ENCODE data around the gene INPP4B.
A peak's percentile ranks its signal among the peaks of the same experiment; 100 is the strongest.

Gene INPP4B

DNA sequence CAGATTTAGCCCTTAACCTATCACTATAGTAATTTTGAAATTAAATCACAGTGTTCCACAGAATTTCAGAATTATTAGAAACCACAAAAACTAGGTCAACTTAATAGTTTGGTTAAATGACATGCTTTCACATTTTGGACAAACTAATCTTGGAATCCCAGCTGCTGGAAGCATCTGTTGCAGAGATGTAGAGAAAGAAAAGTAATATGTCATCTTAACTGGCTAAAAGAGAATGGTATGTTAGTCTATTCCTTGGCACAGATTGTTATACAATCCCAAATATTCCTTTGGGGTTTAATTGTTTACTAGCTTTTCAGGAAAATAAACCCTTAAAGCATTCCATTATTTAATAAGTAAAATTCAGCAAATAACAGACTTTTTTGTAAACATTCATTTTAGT, 689.8 kb downstream of the INPP4B start:
- no peaks in the 10 kb centered on the region for H3K9me3 Mint-ChIP-seq
- no peak overlapping the region for H3K4me3 Mint-ChIP-seq
- no peaks in the 10 kb centered on the region for H3K36me3 Mint-ChIP-seq
- DNase-seq (no peak), ATAC-seq (replicated peaks) (no peak)
- H3K27me3 Mint-ChIP-seq, result no peaks in the 10 kb centered on the region
- no peaks in the 10 kb centered on the region for H3K4me1 Mint-ChIP-seq
- H3K27ac Mint-ChIP-seq, result no peak overlapping the region

DNA sequence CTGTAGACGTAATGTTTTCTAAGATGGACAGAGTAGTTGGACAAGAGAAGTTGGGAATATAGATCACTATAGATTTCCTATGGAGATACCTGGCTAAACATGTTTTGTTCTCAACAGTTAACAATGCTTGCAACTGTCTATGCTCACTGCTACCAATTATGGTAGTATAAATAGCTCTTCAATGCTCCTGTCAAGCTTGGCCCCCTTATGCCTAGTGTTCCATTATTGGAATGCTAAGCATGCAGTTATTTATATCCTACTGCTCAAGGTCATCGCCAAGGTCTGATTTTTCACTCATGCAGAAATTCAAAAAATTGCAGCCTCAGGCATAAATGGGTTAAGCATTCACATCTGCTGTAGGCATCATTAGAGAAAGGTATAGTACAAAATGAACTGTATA, 690.8 kb downstream of the INPP4B start:
- DNase-seq (no peak), ATAC-seq (replicated peaks) (no peak)
- no peaks in the 10 kb centered on the region for H3K4me1 Mint-ChIP-seq
- no peak overlapping the region for H3K4me3 Mint-ChIP-seq
- H3K36me3 Mint-ChIP-seq, result no peaks in the 10 kb centered on the region
- no peaks in the 10 kb centered on the region for H3K9me3 Mint-ChIP-seq
- H3K27me3 Mint-ChIP-seq, result no peaks in the 10 kb centered on the region
- no peak overlapping the region for H3K27ac Mint-ChIP-seq

DNA sequence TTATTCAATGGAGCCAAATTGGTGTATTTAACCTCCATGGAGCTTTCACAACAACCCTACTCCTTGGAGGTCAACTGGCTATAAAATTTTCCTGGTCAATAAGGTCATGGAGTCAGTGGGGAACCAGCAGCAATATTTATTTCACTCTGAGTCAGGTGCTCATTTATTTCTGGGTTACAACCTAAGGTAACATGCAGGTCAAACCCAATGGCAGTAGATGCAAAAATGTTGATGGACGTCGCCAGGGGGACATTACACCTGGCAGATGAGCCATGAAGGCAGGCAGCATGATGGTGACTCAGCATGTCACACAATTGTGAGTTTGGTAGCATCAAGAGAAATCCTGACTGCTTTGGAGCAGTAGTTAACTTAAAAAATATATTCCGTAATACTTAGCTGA, 695.6 kb downstream of the INPP4B start:
- Mint-ChIP-seq H3K27ac (no peak overlapping the region), H3K4me1 (no peaks in the 10 kb centered on the region), H3K4me3 (no peak overlapping the region), H3K36me3 (no peaks in the 10 kb centered on the region), H3K27me3 (no peaks in the 10 kb centered on the region), H3K9me3 (no peaks in the 10 kb centered on the region)
- no peak for ATAC-seq (replicated peaks)
- no peak for DNase-seq

DNA sequence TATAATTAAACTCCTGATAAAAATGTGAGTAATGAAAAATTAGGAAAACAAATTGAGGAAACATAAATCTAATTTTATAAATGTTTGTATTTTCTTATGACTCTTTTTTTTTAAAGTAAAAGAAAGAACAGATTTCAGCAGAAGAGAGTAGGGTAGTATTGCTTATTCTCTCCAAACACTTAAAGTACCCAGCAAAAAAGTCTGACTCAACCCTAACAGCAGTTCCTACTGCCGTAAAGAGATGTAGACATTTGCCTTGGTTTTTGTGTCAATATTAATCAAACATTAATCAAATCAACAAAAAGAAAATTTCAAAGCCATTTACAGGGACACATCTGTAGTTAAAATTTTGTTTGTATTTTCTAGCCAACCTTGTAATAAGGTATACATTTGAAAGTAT, 701.3 kb downstream of the INPP4B start:
- ATAC-seq (replicated peaks), result no peak
- H3K4me1 Mint-ChIP-seq, result no peaks in the 10 kb centered on the region
- no peak overlapping the region for H3K27ac Mint-ChIP-seq
- H3K9me3 Mint-ChIP-seq, result no peaks in the 10 kb centered on the region
- no peaks in the 10 kb centered on the region for H3K27me3 Mint-ChIP-seq
- H3K36me3 Mint-ChIP-seq, result no peaks in the 10 kb centered on the region
- H3K4me3 Mint-ChIP-seq, result no peak overlapping the region
- DNase-seq, result no peak

DNA sequence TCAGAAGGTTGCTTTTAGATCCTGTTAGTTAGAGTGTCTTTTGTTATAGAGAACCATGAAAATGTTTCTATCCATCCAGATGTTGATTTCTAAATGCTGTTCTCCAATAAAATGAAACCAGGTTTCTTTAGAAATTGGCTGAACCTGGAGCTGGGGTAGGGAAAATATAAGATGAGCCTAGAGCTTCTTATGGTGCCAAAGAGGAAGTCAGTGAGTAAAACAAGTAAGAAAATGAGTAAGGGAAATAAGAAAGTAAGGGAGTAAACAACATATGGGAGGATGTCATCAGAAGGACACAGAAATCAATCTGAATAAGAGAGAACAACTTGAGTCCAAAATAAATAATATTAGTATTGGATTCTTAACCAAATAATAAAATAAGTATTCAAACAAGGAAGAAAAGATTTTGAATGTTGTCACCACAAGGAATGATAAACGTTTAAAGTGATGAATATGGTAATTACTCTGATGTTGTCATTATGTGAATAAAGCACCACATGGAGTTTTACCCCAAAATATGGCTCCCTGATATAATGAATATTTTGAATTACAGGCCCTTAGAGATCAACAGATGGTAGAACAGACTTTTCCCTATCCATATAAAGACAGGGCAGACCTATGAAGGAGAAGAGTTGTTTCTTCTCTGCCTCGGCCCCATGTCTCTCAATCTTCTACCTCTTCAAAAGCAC, 703.6 kb downstream of the INPP4B start:
- H3K27ac Mint-ChIP-seq, result no peak overlapping the region
- H3K9me3 Mint-ChIP-seq, result no peaks in the 10 kb centered on the region
- H3K4me3 Mint-ChIP-seq, result no peak overlapping the region
- no peak for ATAC-seq (replicated peaks)
- H3K27me3 Mint-ChIP-seq, result no peaks in the 10 kb centered on the region
- H3K36me3 Mint-ChIP-seq, result no peaks in the 10 kb centered on the region
- DNase-seq, result no peak
- H3K4me1 Mint-ChIP-seq, result no peaks in the 10 kb centered on the region

DNA sequence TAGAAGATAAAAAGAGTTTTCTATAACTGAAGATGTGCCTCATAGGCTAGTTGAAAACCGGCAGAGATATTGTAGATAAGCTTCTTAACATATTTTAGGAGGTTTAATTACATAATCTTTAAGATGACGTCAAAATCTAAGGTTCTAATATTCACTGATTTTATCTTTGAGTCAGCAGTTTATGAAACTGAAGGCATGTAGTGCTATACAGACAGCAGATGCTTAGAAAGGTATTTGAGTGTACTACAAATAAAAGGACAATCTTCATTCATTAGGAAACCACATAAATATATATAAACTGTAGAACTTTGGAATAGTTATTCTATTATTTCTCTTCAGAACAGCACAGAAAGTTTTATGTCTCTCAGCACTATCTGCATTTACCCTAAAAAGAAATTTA, 704.9 kb downstream of the INPP4B start:
- Mint-ChIP-seq H3K9me3 (no peaks in the 10 kb centered on the region), H3K27ac (no peak overlapping the region), H3K27me3 (no peaks in the 10 kb centered on the region), H3K4me3 (no peak overlapping the region), H3K36me3 (no peaks in the 10 kb centered on the region), H3K4me1 (no peaks in the 10 kb centered on the region)
- DNase-seq, result no peak
- no peak for ATAC-seq (replicated peaks)

DNA sequence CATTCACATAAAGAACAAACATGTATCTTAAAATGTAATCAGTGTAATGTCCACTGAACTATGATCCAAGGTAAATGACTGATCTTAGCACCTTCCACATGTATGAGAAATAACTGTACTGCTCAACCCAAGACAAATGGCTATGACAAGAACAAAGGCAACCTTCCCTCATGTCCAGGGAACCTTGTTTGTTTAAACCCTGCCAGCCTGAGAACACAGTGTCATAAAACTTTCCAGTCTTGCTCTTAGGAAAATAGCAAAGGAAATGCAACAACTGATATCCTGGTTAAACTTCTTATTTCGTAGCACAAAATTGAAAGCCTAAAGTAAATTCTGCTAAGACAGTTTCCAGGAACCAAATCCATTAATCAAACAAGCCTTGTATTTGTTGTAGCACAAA, 715.4 kb downstream of the INPP4B start:
- H3K27me3 Mint-ChIP-seq, result no peaks in the 10 kb centered on the region
- H3K36me3 Mint-ChIP-seq, result no peaks in the 10 kb centered on the region
- H3K4me3 Mint-ChIP-seq, result no peak overlapping the region
- DNase-seq (no peak), ATAC-seq (replicated peaks) (no peak)
- H3K9me3 Mint-ChIP-seq, result no peaks in the 10 kb centered on the region
- no peak overlapping the region for H3K27ac Mint-ChIP-seq
- H3K4me1 Mint-ChIP-seq, result no peaks in the 10 kb centered on the region

DNA sequence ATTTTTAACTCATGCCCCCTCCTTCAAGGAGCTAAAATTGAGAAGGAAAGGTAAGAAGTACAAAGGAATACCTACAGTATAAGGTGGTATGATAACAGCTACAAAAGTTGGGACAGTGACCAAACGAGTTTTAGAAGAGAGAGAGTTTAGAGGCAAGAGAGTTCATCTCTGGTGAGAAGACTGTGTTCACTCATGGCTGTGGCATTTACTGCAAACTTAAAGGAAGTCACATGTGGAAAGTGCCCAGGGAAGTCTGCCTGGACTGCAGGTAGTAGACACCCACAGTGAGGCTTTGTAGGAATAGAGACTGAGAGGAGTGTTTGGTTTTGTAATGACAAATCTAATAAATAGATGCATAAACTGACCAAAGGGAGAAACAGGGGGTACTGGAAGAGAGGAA, 716.2 kb downstream of the INPP4B start:
- ATAC-seq (replicated peaks) (no peak), DNase-seq (no peak)
- H3K27ac Mint-ChIP-seq, result no peak overlapping the region
- no peaks in the 10 kb centered on the region for H3K36me3 Mint-ChIP-seq
- no peak overlapping the region for H3K4me3 Mint-ChIP-seq
- H3K27me3 Mint-ChIP-seq, result no peaks in the 10 kb centered on the region
- no peaks in the 10 kb centered on the region for H3K9me3 Mint-ChIP-seq
- no peaks in the 10 kb centered on the region for H3K4me1 Mint-ChIP-seq

DNA sequence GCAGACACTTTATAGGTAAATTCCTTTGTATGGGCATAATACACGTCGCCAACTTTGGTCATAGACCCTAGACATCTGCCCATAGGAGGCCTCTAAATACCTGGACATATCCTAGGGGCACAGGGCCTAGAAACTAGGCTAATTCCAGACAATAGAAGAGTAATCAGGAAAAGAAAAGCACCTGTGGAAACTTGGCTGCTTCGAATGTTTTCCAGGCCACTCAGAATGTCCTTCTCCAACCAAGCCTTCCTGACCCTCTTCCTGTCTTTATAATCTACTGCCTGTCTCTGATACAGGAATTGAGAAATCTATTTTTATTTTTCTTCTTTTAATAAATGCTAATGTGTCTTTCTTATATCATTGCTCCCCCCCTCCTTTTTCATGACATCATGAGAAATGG, 716.6 kb downstream of the INPP4B start:
- H3K9me3 Mint-ChIP-seq, result no peaks in the 10 kb centered on the region
- H3K27ac Mint-ChIP-seq, result no peak overlapping the region
- ATAC-seq (replicated peaks) (no peak), DNase-seq (no peak)
- no peaks in the 10 kb centered on the region for H3K4me1 Mint-ChIP-seq
- H3K27me3 Mint-ChIP-seq, result no peaks in the 10 kb centered on the region
- no peak overlapping the region for H3K4me3 Mint-ChIP-seq
- H3K36me3 Mint-ChIP-seq, result no peaks in the 10 kb centered on the region

DNA sequence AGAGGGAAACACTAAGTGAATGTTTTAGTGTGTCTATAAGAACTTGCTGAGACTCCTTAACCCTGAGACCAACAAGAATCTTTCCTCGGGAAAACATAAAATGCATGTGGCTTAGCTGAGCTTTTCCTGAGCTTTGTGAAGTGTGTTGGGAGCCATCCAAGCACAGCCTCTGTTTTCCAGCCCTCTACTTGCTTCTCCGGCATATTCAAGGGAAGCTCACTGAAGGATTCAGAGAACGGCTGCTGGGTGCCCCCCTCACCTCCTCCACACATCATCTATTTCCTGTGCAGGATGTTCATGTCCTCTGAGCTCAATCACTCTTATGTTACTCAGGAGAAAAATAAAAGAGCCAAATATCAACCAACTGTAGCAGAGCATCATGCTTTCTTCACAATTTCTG, 717.6 kb downstream of the INPP4B start:
- ATAC-seq (replicated peaks) (no peak), DNase-seq (no peak)
- Mint-ChIP-seq H3K9me3 (no peaks in the 10 kb centered on the region), H3K27me3 (no peaks in the 10 kb centered on the region), H3K27ac (no peak overlapping the region), H3K4me1 (no peaks in the 10 kb centered on the region), H3K4me3 (no peak overlapping the region), H3K36me3 (no peaks in the 10 kb centered on the region)

DNA sequence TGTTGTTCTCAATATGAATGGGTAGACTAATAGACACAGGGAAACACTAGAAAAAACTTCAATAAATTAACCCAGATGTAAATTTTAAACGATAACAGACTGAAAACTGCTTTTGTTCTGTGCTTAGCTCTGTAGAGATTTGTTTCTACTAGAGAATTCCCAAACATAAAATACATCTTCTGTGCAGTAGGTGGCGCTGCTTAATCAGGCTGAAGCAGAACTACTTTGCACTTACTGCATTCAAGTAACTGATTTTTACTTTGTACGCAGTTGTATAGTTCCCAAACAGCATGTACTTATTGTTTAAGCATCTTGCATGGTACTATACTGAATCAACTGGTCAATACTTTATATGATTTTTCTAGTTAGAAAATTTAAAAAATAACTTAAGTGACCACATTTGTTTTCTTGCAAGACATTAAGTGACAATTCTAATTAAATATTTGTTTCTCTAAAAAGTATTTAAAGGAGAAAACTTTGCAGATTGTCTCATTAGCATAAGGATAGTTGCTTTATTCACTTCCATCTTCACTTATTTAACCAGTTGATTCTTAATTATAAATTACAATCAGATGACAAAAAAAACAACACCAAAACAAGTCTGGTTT, 719.1 kb downstream of the INPP4B start:
- peak; percentile 36 to 41 for ATAC-seq (replicated peaks)
- Mint-ChIP-seq H3K36me3 (no peaks in the 10 kb centered on the region), H3K4me3 (no peak overlapping the region)

DNA sequence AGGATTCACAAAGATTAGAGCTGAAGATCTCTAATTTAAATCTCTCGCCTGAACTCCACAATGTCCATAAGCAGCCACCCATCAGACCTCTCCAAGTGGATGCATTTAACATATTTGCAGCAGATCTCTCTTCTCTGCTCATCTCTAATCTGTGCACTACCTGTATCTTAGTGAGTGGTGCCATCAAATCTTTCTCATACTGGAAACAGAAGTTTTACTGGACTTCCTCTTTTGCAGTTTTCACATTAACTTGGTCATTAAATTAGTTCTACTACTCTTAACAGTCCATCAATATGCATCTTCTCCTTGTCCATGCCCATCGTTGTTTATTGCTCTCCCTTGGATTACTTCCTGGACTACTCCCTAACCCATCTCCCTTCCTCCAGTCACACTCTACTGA, 721.2 kb downstream of the INPP4B start:
- no peak for DNase-seq
- H3K36me3 Mint-ChIP-seq, result no peaks in the 10 kb centered on the region
- peak; percentile 36 to 51 for ATAC-seq (replicated peaks)

More for the DNA sequence above, 719.1 kb downstream of the INPP4B start:
- peak; percentile 13 for DNase-seq
- Mint-ChIP-seq H3K27me3 (no peaks in the 10 kb centered on the region), H3K9me3 (no peaks in the 10 kb centered on the region), H3K27ac (no peak overlapping the region), H3K4me1 (no peaks in the 10 kb centered on the region)

DNA sequence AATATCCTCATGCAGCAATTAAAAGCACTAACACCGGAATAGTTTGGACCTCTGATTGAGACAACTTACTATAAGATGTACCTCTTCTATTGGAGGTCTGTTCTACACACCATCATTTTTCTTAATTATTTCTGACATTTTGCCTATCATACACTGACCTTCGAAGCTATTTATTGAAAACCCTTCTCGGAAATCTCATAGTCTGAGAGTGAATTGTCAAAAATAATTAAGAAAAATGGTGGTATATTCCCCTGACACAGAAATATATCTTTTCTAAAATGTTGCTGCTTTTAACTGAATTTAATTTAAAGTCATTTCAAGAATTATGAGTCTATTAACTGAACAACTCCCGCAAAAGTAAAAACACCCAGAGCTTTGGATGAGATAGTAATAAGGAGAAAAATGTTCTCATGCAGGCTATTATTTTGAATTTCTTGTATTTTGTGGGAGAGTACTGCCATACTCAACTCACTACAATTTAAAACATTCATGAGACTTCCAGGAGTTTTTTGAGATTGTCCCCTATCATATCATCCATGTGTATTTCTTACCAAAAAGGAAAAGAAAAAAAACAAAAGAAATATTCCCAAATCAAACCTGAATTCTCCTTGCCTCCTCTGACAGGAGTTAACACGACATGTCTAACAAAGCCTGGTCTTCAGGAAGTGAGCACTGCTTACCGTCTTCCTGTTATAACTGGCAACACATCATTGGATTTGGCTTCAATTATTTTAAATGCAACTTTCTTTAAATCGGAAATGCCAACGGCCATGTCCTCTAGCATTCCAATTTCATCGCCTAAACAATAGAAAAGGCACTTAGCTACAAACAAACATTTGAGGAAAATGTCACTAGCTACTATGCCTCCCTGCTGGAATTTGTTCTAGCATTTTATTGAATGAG, 724.4 kb downstream of the INPP4B start:
- Mint-ChIP-seq H3K27ac (no peak overlapping the region), H3K4me1 (no peaks in the 10 kb centered on the region), H3K9me3 (peaks cover 1 to 5% of the 10 kb centered on the region in 2 donors), H3K4me3 (no peak overlapping the region), H3K36me3 (no peaks in the 10 kb centered on the region), H3K27me3 (no peaks in the 10 kb centered on the region)
- ATAC-seq (replicated peaks), result no peak
- no peak for DNase-seq

More for the DNA sequence above, 721.2 kb downstream of the INPP4B start:
- Mint-ChIP-seq H3K27me3 (no peaks in the 10 kb centered on the region), H3K4me1 (no peaks in the 10 kb centered on the region), H3K9me3 (no peaks in the 10 kb centered on the region), H3K27ac (no peak overlapping the region), H3K4me3 (no peak overlapping the region)

DNA sequence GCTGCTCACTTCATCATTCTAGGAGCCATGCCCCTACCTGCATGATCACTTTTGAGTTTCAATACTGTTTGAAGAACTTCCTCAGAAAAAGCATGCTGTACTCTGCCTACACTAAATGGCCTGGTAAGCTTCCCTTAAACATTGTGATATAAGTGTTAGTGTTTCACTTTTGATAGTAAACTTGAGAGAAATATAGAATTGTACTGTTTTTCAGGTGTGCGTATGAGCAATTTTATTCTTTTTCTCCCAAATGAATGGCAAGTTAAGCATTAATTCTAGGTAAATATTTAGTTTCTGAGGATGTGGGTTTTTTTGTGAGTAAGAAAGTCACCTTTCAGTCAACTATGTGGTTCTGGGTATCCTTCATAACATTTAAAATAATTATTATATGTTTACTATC, 725.2 kb downstream of the INPP4B start:
- Mint-ChIP-seq H3K36me3 (no peaks in the 10 kb centered on the region), H3K27ac (no peak overlapping the region), H3K4me3 (no peak overlapping the region), H3K4me1 (no peaks in the 10 kb centered on the region), H3K9me3 (peaks cover 1 to 5% of the 10 kb centered on the region in 2 donors), H3K27me3 (no peaks in the 10 kb centered on the region)
- ATAC-seq (replicated peaks) (peak in 1 of 2 donors; percentile 46), DNase-seq (no peak)

DNA sequence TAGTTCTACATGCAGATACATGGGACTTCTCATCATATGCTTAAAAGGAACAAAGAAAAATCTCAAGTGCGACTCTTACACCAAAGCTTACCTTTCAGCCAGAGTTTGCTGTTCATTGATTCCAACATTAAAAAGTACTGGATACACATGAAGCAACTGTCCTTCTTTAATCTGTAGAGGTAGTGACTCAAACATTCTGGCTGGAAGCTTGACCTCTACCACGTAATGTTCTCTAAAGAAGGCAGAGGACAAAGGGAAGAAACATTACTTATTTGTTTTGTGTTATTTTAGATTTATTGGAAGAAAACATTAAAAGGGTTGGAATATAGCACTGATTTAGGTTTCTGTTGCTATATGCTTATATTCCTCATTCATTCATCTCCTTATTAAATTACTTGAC, 733.6 kb downstream of the INPP4B start:
- no peaks in the 10 kb centered on the region for H3K27me3 Mint-ChIP-seq
- H3K4me3 Mint-ChIP-seq, result no peak overlapping the region
- H3K4me1 Mint-ChIP-seq, result no peaks in the 10 kb centered on the region
- no peaks in the 10 kb centered on the region for H3K36me3 Mint-ChIP-seq
- no peak overlapping the region for H3K27ac Mint-ChIP-seq
- ATAC-seq (replicated peaks) (no peak), DNase-seq (no peak)
- H3K9me3 Mint-ChIP-seq, result no peaks in the 10 kb centered on the region
